ENCODE measurements around the gene PRPF18.

Gene PRPF18

DNA sequence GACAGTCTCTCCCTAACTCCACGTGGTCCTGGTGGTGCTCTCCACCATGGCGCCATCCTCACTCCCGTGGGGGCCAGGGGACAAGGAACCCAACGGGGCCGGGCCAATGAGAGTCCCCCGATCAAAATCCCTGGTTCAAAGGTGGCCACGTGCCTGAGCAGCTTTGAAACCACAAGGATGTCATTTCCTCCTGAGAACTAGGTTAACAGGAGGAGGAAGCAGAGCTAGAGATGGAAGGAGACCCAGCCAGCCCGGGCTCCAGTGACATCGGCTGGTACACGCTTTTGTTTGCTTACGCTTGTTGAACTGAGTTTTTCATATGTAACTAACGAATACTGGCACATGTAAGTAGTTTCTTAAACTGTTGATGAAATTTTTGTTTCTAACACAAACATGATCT, 61.7 kb downstream of the PRPF18 start:
- TF ChIP-seq TOX (CRISPR knock-in tag; IDR thresholded peaks at IDR 0.05; ENCODE audit: borderline replicate concordance): no peak
- no peak for TF ChIP-seq ARNTL (CRISPR knock-in tag; IDR thresholded peaks at IDR 0.05; ENCODE audit: borderline replicate concordance, low read depth)
- TF ChIP-seq, protein P1, sequence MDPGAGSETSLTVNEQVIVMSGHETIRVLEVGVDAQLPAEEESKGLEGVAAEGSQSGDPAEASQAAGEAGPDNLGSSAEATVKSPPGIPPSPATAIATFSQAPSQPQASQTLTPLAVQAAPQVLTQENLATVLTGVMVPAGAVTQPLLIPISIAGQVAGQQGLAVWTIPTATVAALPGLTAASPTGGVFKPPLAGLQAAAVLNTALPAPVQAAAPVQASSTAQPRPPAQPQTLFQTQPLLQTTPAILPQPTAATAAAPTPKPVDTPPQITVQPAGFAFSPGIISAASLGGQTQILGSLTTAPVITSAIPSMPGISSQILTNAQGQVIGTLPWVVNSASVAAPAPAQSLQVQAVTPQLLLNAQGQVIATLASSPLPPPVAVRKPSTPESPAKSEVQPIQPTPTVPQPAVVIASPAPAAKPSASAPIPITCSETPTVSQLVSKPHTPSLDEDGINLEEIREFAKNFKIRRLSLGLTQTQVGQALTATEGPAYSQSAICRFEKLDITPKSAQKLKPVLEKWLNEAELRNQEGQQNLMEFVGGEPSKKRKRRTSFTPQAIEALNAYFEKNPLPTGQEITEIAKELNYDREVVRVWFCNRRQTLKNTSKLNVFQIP (CRISPR knock-in tag; IDR thresholded peaks at IDR 0.05; ENCODE audit: borderline replicate concordance, low read depth): no peak
- TF ChIP-seq ZC3H10 (CRISPR knock-in tag; IDR thresholded peaks at IDR 0.05): no peak
- TF ChIP-seq SNAI2 (CRISPR knock-in tag; IDR thresholded peaks at IDR 0.05): no peak
- TF ChIP-seq, protein P2, sequence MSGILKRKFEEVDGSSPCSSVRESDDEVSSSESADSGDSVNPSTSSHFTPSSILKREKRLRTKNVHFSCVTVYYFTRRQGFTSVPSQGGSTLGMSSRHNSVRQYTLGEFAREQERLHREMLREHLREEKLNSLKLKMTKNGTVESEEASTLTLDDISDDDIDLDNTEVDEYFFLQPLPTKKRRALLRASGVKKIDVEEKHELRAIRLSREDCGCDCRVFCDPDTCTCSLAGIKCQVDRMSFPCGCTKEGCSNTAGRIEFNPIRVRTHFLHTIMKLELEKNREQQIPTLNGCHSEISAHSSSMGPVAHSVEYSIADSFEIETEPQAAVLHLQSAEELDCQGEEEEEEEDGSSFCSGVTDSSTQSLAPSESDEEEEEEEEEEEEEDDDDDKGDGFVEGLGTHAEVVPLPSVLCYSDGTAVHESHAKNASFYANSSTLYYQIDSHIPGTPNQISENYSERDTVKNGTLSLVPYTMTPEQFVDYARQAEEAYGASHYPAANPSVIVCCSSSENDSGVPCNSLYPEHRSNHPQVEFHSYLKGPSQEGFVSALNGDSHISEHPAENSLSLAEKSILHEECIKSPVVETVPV (CRISPR knock-in tag; IDR thresholded peaks at IDR 0.05): no peak
- TF ChIP-seq, protein P3, sequence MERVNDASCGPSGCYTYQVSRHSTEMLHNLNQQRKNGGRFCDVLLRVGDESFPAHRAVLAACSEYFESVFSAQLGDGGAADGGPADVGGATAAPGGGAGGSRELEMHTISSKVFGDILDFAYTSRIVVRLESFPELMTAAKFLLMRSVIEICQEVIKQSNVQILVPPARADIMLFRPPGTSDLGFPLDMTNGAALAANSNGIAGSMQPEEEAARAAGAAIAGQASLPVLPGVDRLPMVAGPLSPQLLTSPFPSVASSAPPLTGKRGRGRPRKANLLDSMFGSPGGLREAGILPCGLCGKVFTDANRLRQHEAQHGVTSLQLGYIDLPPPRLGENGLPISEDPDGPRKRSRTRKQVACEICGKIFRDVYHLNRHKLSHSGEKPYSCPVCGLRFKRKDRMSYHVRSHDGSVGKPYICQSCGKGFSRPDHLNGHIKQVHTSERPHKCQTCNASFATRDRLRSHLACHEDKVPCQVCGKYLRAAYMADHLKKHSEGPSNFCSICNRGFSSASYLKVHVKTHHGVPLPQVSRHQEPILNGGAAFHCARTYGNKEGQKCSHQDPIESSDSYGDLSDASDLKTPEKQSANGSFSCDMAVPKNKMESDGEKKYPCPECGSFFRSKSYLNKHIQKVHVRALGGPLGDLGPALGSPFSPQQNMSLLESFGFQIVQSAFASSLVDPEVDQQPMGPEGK (CRISPR knock-in tag; IDR thresholded peaks at IDR 0.05; ENCODE audit: borderline replicate concordance): no peak
- no peak for TF ChIP-seq BACH2 (CRISPR knock-in tag; IDR thresholded peaks at IDR 0.05; ENCODE audit: borderline replicate concordance)
- TF ChIP-seq, protein P4, sequence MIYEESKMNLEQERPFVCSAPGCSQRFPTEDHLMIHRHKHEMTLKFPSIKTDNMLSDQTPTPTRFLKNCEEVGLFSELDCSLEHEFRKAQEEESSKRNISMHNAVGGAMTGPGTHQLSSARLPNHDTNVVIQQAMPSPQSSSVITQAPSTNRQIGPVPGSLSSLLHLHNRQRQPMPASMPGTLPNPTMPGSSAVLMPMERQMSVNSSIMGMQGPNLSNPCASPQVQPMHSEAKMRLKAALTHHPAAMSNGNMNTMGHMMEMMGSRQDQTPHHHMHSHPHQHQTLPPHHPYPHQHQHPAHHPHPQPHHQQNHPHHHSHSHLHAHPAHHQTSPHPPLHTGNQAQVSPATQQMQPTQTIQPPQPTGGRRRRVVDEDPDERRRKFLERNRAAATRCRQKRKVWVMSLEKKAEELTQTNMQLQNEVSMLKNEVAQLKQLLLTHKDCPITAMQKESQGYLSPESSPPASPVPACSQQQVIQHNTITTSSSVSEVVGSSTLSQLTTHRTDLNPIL (CRISPR knock-in tag; IDR thresholded peaks at IDR 0.05; ENCODE audit: low read depth): no peak
- no peak for TF ChIP-seq ZNF70 (CRISPR knock-in tag; IDR thresholded peaks at IDR 0.05)
- no peak for TF ChIP-seq OSR1 (CRISPR knock-in tag; IDR thresholded peaks at IDR 0.05)
- TF ChIP-seq PPARA (CRISPR knock-in tag; IDR thresholded peaks at IDR 0.05; ENCODE audit: borderline replicate concordance): no peak
- TF ChIP-seq ESRRG (CRISPR knock-in tag; IDR thresholded peaks at IDR 0.05): no peak
- no peak for TF ChIP-seq ISL1 (CRISPR knock-in tag; IDR thresholded peaks at IDR 0.05)
- no peak for TF ChIP-seq ZNF8 (CRISPR knock-in tag; IDR thresholded peaks at IDR 0.05)

DNA sequence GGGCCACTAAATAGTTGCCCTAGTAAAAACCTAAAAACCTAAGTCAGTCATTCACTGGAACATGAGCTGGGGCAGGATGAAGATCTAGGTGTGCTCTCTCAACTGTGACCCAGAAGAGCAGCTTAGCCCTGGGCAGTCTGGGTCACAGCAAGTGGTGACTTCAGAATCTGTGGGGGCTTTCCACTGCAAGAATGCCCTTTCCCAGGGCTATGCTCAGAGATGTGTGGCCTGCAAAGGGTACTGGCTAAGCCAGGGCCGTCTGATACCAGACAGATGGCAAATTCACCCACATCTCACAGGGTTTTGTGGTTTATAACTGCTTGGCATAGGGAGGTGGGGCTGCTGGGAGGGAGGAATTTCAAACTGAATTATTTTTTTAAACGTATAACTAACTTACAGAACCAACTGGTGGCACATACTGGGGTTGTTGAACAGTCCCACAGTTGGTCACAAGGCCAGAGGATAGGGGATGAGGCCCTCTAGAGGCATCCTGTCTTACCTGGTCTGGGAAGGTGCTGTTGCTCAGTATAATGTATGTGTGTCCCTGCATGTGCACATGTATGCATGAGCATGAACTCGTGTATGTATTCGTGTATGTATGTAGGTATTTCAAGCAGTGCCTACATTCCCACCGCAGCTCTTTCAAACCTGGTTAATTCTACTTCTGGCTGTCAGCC, 63.2 kb downstream of the PRPF18 start:
- no peak for TF ChIP-seq ESRRG (CRISPR knock-in tag; IDR thresholded peaks at IDR 0.05)
- TF ChIP-seq, protein P1 (CRISPR knock-in tag; IDR thresholded peaks at IDR 0.05; ENCODE audit: borderline replicate concordance, low read depth): no peak
- TF ChIP-seq, protein P4 (CRISPR knock-in tag; IDR thresholded peaks at IDR 0.05; ENCODE audit: low read depth): no peak
- TF ChIP-seq BACH2 (CRISPR knock-in tag; IDR thresholded peaks at IDR 0.05; ENCODE audit: borderline replicate concordance): no peak
- no peak for TF ChIP-seq GLIS3 (CRISPR knock-in tag; IDR thresholded peaks at IDR 0.05)
- TF ChIP-seq ZFP3 (CRISPR knock-in tag; IDR thresholded peaks at IDR 0.05): no peak
- TF ChIP-seq OSR1 (CRISPR knock-in tag; IDR thresholded peaks at IDR 0.05): no peak
- no peak for TF ChIP-seq RARB (CRISPR knock-in tag; IDR thresholded peaks at IDR 0.05)
- TF ChIP-seq ISL1 (CRISPR knock-in tag; IDR thresholded peaks at IDR 0.05): no peak
- TF ChIP-seq ARNTL (CRISPR knock-in tag; IDR thresholded peaks at IDR 0.05; ENCODE audit: borderline replicate concordance, low read depth): no peak
- TF ChIP-seq PPARA (CRISPR knock-in tag; IDR thresholded peaks at IDR 0.05; ENCODE audit: borderline replicate concordance): no peak
- TF ChIP-seq, protein P2 (CRISPR knock-in tag; IDR thresholded peaks at IDR 0.05): no peak
- no peak for TF ChIP-seq CSDC2 (CRISPR knock-in tag; IDR thresholded peaks at IDR 0.05)
- no peak for TF ChIP-seq TCF4 (CRISPR knock-in tag; IDR thresholded peaks at IDR 0.05; ENCODE audit: borderline replicate concordance)
- ATAC-seq: no peak

More for the DNA sequence above, 61.7 kb downstream of the PRPF18 start:
- ATAC-seq: no peak

Data from SK-N-SH treated with all-trans-retinoic acid at 6 μM for 48 hours (cell line).